Subcutaneous adipose tissue (tissue), 4 donors: ENCODE data around the gene UNK. TPM values are rescaled to one million over a fixed set of nuclear protein-coding genes. Genes with fewer than 3 reads are reported as not detected.

ENCODE experiments used
- total RNA-seq, 4 donors: library from RNA; depleted of rRNA; stranded (reverse); fragments of >200 nt; gene quantifications; one replicate each; pipeline ENCODE4 v1.1.0, GENCODE V29; 2016
- TF ChIP-seq, protein P1 (sequence below): fragments of 450-650 bp; IDR thresholded peaks from one replicate; pipeline ENCODE4 v1.5.1; 2016; ENCODE audit warnings: low read depth, mild to moderate bottlenecking, control low read depth, antibody characterized with exemption, moderate library complexity

Gene UNK
- total RNA-seq, 4 donors from 2014 or later: 21.8 to 42.1 (median 29.7) TPM

DNA sequence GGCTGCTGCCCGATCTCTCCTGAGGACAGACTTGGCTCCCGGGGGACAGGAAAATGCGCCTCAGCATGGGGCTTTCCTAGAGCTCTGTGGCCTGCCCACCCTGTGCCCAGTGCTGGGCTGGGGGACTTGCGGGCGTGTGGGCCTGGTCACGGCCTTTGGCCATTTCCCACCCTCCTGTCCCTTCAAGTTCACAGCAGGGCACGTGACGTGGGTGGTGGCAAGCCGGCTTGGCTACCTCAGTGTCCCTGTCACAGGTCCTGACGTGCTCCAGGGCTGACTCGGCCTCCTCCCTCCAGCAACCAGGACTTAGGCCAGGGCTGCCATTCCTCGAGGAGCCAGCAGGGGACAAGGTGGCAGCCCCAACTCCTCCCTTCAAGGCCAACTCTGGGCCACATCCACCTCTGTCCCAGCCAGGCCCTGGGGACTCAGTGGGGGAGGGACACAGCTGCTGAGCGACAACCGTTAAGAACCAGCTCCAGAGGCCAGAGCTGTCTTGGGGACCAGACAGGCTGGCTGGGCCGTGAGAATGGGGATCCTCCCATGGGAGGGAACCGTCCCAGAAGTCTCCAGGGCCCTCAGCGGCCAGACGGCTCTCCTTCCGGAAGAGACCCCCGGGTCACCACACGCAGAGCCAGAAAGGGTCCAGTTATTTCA, 60.6 kb downstream of the UNK start:
- TF ChIP-seq, protein P1, sequence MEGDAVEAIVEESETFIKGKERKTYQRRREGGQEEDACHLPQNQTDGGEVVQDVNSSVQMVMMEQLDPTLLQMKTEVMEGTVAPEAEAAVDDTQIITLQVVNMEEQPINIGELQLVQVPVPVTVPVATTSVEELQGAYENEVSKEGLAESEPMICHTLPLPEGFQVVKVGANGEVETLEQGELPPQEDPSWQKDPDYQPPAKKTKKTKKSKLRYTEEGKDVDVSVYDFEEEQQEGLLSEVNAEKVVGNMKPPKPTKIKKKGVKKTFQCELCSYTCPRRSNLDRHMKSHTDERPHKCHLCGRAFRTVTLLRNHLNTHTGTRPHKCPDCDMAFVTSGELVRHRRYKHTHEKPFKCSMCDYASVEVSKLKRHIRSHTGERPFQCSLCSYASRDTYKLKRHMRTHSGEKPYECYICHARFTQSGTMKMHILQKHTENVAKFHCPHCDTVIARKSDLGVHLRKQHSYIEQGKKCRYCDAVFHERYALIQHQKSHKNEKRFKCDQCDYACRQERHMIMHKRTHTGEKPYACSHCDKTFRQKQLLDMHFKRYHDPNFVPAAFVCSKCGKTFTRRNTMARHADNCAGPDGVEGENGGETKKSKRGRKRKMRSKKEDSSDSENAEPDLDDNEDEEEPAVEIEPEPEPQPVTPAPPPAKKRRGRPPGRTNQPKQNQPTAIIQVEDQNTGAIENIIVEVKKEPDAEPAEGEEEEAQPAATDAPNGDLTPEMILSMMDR: no peak

DNA sequence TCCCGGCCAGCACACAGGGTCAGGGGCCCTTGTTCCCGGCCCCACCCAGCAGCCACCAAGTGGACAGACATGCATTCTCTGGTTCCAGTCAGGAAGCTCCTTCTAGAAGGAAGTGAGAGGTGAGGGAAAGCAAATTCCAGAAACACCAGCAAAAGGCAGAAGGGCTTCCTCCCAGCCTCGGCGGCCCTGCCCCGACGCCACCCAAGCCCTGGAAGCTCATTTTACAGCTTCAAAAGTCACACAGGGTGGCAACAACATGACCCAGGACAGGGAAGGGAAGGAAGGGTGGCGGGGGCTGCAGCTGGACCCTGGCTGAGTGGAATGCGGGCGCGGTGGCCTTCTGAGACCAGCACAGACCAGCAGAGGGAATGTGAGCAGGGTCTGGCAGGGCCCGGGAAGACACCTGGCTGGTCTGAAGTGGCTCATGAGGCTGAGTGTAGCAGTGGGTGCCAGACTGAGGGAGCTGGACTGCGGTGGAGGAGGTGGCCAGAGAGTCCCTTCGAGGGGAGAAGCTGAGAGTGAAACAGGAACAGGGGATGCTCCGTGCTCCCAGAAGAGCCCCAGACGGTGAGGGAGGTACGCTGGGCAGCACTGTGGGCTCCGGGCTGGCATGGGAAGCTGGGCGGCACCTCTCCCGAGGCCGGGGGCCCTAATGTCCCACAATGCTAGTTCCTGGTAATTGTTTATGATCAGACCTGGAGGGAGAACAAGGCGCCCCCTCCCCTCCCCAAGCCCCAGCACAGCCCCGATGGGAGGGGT, 61.5 kb downstream of the UNK start:
- TF ChIP-seq, protein P1: no peak

DNA sequence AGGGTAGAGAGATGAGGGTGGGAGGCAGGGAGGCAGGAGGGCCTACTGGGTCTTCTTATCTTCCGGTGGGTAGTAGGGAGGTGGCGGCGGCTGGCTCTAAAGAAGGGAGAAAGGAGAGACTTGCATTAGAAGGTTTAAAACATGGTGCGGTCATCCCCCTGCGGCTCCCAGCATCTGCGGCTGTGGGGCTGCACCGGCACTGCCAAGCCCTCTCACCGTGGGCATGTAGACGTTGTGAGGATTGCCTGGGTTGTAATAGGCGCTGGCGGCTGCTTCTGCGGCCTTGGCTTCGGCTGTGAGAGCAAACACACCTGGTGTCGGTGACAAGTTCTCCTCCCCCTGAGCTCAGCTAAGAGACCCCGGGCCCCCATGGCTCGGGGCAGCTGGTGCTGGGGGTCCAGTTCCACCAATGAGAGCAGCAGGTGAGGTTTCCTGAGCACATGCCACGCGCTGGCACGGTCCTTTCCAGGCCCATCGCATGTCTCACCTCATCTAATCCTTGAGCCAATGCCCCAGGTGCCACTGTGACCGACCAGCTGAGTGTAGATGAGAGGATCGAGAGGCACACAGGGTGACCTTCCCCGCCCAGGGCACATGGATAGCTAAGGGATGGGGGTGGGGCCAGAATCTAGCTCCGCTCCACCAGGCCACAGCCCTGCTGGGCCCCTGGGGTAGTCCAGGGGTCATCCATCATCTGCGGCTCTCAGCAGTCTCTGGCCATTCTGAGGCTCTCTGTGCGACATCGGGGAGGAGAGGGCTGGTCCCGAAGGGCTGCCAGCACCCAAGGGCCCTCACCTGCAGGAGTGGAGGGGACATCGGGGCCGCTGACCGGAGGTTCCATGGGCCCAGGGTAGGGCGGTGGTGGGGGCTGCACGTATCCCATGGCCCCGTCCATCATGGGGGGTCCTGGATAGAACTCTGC, 62.3 kb downstream of the UNK start:
- TF ChIP-seq, protein P1: no peak

DNA sequence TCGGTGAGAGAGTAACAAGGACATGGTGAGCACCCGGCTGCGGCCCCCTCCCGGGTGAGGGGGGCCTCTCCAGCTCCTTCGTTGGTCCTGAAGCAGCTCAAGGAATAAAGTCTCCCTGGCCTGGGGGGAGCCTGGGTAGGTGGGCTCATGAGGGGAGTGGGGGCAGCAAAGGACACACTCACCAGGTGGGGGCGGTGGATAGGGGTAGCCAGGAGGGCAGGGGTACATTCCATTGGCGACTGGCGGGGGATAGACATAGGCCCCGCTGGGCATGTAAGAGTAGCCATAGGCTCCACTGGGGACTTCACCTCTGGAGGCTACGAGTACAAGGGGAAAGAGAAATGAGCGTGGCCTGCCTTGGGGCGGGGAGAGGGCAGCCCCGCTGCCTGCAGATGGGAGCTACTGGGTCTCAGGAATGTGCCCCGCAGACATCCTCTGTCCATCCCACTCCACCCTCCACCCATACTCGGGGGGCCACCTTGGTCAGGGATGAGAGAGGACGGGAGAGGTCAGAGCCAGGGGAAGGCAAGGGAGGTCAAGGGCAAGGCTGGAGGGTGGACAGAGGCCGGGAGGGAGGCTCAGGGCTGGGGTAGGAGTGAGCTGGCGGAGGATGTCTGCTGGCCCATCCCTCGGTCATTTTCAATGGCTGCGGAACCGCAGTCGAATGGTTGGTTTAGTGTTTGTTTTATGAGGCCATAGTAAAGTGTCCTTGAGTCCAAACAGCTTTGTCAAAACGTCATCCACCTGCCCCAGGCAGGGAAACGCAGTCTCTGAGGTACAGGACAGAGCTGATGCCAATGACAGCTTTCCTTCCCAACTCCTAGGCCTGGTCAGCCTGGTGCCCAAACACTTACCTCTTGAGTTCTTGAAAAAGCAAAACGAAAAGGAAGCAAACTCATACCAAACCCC, 63.3 kb downstream of the UNK start:
- TF ChIP-seq, protein P1: no peak

DNA sequence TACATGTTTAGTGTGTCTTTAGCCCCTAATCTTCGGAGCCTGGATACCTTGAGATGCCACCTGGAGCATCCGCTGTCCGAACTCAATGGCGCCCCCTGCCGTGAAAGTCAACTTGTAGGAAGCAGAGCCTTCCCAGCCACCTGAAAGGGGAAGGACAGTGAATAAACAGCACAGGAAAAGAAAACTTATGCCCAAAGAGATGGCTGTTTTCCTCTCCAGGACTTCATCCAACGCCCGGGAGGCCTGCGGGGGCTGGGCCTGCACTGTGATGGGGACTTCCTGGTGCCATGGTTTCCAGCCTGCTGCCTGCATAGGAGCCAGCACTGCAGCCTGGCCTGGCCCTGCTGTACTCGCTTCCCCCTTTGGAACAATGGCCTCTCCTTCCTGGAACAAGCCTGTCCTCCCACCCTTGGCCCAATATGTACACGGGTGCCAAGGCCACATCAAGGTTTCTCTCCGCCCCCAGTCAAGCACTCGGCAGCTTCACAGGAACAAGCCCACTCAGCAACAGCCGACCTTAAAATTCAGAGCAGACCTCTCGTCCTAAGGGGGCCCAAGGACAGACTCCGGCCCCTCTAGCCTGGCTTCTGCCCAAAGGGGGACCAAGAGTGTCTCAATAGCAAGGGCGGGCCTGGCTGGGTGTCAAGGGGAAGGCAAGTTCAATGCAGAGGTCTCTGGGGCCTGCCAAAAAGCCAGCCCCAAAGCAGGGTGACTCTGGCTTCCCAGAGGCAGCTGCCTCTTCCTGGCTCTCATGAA, 64.1 kb downstream of the UNK start:
- TF ChIP-seq, protein P1: no peak

DNA sequence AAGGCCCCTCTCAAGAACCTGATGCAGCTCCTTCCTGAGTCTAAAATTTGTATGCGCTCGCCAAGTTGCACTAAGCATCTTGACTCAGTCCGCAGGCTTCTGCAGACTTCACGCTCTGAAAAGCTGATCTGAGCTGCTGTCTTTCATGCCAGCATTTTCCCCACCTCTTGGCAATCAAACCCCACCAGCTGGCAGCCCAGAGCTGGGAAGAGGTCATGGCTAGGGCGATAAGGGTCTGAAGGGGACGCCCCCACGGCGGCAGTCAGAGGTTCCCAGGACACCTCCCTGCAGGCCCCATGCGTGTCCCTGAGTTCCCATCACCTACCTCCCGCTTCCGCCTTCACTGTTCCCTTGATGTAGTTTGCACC, 64.7 kb downstream of the UNK start:
- TF ChIP-seq, protein P1: no peak
